PC-3 (cell line): Measurements from ENCODE around the gene STEAP1B.

ENCODE experiments used
- EZH2 ChIP-seq: fragments of 300-600 bp; sonication (generic); IDR thresholded peaks from one replicate; pipeline ENCODE4 v1.6.1; 2017; ENCODE audit warnings: antibody characterized with exemption, mild to moderate bottlenecking, low read length; ENCODE audit not compliant: unreplicated experiment
- EZH2phosphoT487 ChIP-seq: fragments of 300-600 bp; sonication (generic); IDR thresholded peaks from 2 replicates; pipeline ENCODE4 v1.6.1; 2018; ENCODE audit warnings: mild to moderate bottlenecking, antibody characterized with exemption, low read length, borderline replicate concordance

GRCh38 chr7:22417841-22418240, 82.1 kb downstream of the STEAP1B start:
- TF ChIP-seq EZH2, result no peak
- TF ChIP-seq EZH2phosphoT487, result no peak
